Purkinje cell (primary cell): ENCODE data around the gene OTX2. TPM values are rescaled to one million over a fixed set of nuclear protein-coding genes. Genes with fewer than 3 reads are reported as not detected.

ENCODE experiments used
- polyA plus RNA-seq: library from polyadenylated mRNA; unstranded; fragments of >200 nt; fragmentation: Nextera tagmentation; gene quantifications from 2 replicates; pipeline ENCODE4 v1.2.1, GENCODE V29; 2014

The OTX2 gene
- not detected in 2 replicates for polyA plus RNA-seq

DNA sequence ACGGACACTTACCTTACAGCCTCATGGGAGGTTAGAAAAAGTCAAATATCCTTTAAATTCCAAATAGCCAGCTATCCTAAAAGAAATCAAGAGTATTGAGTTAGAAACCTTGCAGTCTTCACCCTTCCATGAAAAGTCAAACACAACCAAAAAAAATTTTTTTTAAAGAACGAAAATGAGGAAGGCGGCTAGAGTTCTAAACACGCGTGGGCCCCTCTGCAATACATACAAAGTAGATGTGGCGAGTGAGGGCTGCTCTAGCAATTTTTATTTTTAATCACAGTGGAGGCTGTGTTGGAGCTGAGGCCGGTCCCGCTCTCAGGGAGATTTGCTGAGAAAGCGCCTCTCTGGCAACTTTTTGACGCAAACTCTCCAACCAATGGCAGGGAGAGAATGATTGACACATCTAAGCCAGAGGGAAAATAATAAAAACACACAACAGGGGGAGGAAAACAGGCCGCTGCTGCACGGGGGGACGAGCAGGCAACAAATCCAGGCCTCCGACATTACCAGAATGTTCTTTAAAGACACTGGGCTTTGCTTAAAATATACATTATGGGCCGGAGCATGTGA, at the start of gene OTX2:
Gene OTX2 (minus strand): TSS at position 333 of the 573 bp plus-strand sequence. CDS start 5,023 bp downstream, outside the sequence.

Other genes starting within 250 kb of the OTX2 start
- gene TMEM260, start 230.7 kb downstream of the OTX2 start, polyA plus RNA-seq, result 5.6 and 8.6 TPM in 2 replicates